Astrocyte of the spinal cord (primary cell): ENCODE measurements around the gene CASP7.

ENCODE experiments used
- DNase-seq: peaks from one replicate; pipeline ENCODE4 v3.0.0; 2011; ENCODE audit warnings: low read depth, low spot score
- H3K4me3 ChIP-seq: 2 replicates; pipeline ENCODE4 v1.5.1; 2011; ENCODE audit warnings: low read depth, mild to moderate bottlenecking, low read length, moderate library complexity
- CTCF ChIP-seq: IDR thresholded peaks from 2 replicates; pipeline ENCODE4 v1.5.1; 2012; ENCODE audit warnings: low read depth, mild to moderate bottlenecking, low read length, inconsistent platforms
- in situ Hi-C: cut with HindIII; loops from 2 replicates; pipeline ENCODE4 v1.10.0; 2017; ENCODE audit warnings: low sequenced_read_pairs

The CASP7 gene

GRCh38 chr10:113716109-113716910 is 36.6 kb downstream of the CASP7 start:
- in situ Hi-C loops: no loop called here
- TF ChIP-seq CTCF: no peak
- no peak for DNase-seq
- no peak overlapping the region for H3K4me3 ChIP-seq

GRCh38 chr10:113718969-113719822 is 39.5 kb downstream of the CASP7 start:
- H3K4me3 ChIP-seq: no peak overlapping the region
- in situ Hi-C loops: no loop called here
- no peak for TF ChIP-seq CTCF
- no peak for DNase-seq

GRCh38 chr10:113720386-113720785 is 40.7 kb downstream of the CASP7 start:
- H3K4me3 ChIP-seq: no peak overlapping the region
- DNase-seq: no peak
- in situ Hi-C loops: no loop called here

GRCh38 chr10:113732160-113732881 is 52.6 kb downstream of the CASP7 start:
- DNase-seq: no peak

More at GRCh38 chr10:113720386-113720785, 40.7 kb downstream of the CASP7 start:
- no peak for TF ChIP-seq CTCF

GRCh38 chr10:113732966-113733365 is 53.3 kb downstream of the CASP7 start:
- no peak overlapping the region for H3K4me3 ChIP-seq
- TF ChIP-seq CTCF: no peak
- in situ Hi-C loops: no loop called here
- DNase-seq: no peak

More at GRCh38 chr10:113732160-113732881, 52.6 kb downstream of the CASP7 start:
- TF ChIP-seq CTCF: no peak
- in situ Hi-C loops: no loop called here
- no peak overlapping the region for H3K4me3 ChIP-seq

- no peak overlapping the region for H3K4me3 ChIP-seq
- no peak for TF ChIP-seq CTCF
- no peak for DNase-seq
- in situ Hi-C loops: no loop called here
Observed at GRCh38 chr10:113733635-113734034, 53.9 kb downstream of the CASP7 start.
